ENCODE results near the gene CREB3.

Gene CREB3

GRCh38 chr9:35750256-35750531 lies 17.7 kb downstream of the CREB3 start:
- no peak for DNase-seq

- DNase-seq, result no peak
Measured at GRCh38 chr9:35753466-35753865, 21.0 kb downstream of the CREB3 start.

DNA sequence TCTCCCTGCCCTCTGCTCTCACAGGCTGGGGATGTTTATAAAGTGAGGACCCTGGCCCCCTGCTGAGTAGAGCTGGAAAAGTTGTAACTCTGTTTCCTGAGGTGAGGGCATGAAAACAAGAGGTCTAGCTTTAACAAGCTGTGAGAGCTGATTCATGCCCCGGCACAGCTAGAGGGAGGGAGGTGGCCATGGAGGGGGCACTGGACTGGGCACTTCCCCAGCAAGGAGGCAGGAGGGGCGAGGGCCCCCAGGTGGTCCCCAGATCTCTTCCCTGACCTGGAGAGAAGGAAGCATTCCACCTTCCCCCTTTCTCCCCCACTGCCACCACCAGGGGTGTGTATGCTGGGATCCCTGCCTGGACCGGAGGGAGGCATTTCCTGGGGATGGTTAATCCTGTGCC lies 21.8 kb downstream of the CREB3 start, which contains the start of gene MSMP:
TSS of gene MSMP (minus strand) at position 13 of the 400 bp plus-strand sequence. CDS start 147 bp downstream, outside the sequence.
- DNase-seq, result no peak

GRCh38 chr9:35755071-35755470 lies 22.6 kb downstream of the CREB3 start:
- no peak for DNase-seq

DNA sequence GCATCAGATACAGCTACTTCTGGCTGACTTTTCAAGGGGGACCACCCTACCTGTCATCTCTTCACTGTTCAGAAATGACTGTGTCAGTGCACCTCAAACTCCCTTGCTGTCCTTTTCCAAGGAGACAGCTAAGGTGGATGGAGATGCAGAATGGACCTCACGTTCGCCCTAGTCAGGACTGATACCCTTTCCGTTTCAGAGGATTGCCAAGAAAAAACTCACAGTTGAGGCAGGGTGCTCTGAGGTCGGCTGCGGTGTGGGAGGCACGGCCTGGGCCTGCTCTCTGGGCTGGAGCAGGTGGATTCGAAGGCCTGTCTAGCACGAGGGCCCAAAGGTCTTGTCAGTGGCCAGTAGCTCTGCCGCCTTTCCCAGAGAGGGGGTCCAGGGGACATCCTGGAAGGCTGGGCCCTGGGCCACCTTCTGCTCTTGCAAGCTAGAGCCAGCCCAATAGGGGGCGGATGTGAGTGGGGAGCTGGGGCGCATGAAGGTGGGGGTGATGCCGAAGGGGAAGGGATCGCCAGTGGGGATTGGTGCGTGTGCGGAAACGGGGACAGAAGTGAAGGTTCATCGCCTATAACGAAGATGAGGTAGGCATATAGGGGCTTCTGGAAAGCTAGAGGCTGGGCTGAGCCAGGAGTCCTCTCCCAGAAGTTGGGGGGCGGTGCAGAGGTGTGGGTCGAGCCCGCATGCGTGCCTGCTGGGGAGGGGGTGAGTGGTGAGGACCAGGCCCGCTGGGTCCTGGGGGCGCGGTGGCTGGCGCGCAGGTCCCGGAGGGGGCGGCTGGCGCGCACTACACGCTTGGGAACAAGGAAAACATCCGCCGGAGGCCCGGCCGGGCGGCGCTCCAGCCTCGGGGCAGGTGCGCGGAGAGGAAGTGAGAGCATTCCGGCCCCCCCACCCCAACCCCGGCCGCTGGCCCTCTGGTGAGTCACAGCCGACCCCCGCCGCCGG lies 24.1 kb downstream of the CREB3 start:
- no peak for DNase-seq

DNA sequence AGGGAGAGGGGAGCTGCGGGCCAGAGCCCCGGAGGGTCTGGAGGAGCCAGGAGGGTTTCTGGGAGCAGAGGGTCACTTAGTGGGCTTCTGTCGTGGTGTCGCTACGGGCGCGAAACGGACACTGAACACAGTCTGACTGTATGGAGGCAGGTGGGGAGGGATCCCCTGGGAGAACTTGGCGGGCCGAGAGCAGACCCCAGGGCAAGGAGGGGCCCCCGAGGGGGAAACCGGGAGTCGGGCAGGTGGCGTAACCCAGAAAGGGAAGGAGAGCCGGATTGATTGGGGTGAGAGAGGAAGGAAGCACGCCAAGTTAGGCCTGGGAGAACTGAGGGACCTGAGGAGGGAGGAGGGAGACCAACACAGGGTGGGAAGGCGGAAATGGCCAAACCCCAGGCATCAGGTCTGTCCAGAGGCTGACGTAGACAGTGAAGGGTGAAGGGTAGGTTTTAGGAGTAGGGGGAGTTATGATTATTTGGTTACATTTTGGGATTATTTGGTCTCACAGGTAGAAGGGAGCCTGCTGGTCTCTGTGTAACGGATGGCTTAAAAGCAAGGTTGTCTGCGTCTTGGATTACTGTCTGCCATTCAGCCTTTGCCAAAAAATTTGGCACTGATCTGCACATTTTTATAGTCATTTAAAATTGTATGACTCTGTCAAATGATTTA lies 24.9 kb downstream of the CREB3 start:
- no peak for DNase-seq

DNA sequence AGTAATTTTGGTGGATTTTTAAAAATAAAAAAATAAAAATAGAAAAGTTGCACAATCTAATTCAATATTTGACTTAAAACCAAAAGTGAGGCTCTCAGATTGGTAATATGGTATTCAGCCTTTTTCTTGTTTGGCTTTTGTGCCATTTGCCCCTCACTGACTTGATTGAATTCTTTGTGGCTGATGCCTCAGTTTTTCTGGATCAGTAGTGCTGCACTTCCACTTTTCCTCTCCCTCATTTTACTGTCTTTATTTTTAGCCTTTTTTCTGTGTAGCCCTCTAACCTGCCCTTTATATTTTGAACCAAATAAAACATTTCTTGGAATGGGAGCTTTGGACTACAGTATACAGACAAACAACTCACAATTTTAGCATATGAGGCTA lies 25.4 kb downstream of the CREB3 start:
- no peak for DNase-seq

DNA sequence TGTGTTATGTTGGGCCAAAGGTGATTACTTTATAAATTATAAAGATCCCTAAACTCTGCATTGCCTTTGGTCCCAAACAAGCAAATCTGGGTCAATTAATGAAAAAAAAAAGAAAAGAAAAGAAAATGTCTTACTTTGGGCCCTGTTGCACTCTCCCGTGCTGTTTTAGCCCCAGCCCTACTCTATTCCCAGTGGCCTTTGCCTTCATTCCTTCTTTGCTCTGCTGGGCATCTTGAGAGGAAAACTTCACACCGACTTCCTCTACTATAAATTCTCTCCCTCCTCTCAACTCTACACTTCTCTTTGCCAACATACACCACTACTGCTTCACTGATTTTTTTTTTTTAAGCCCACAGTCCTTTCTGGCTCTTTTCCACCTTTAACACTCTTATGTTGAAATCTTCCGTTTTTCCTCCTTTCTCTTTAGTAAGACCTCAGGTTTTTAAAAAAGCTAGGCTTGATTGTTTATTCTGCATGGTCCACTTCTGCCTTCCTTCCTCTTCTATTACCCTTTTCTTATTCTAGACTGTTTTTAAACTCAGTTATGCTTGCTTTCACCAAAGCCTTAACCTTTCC lies 26.1 kb downstream of the CREB3 start:
- no peak for DNase-seq

DNA sequence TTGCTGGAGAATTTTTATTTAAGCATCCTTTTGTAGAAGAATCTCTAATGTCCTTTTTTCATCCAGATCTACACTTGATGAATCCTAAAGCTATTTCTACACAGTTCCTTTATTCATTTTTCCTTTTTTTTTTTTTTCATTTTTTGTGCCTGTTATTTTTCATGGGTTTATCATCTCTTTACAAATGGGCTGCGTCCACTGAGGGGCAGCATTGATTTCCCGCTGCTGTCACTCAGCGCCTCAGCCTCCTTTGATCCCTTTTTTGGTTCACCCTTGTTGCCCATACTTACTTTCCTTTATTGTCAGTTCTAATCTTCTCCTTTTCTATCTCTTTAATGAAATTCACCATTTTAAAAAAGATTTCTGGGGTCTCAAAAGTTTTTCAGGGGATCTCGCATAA lies 27.3 kb downstream of the CREB3 start:
- DNase-seq, result no peak

DNA sequence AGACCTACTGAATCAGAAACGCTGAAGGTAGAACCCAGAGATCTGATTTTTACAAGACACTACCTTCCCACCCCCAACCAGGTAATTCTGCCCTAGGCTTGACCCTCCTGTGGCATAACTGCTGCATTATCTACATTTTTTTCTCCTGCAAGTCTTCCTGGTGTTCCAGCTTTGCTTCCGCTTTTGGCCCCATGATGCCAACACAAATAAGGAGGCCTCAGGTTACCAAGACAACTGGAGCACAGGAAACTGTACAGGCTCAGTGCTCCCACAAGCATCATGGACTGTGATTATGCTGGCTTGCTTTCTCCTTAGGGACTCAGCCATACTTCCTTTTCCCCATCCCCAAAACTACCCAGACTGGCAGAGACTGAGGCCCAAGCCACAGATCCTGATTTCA lies 28.2 kb downstream of the CREB3 start:
- no peak for DNase-seq

GRCh38 chr9:35763181-35763580 lies 30.7 kb downstream of the CREB3 start:
- no peak for DNase-seq

- no peak for DNase-seq
Measured at GRCh38 chr9:35763803-35764202, 31.3 kb downstream of the CREB3 start.

DNA sequence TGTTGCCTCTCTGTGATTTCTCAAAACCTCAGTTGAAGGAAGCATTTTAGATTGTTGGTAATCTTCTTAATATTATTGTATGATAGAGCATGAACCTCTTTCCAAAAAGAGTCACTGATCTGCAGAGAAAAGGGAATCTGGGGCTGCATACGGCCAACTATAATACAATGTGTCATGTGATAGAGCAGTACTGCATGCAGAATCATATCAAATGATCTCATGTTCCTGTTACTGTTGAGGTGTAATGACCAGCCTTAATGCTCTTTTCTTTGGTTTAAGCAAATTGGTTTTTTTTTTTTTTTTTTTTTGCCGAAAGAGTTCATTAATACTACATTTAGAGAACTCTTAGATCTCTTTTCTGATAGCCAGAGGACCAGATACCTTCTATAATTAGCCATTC lies 34.5 kb downstream of the CREB3 start:
- DNase-seq, result no peak

DNA sequence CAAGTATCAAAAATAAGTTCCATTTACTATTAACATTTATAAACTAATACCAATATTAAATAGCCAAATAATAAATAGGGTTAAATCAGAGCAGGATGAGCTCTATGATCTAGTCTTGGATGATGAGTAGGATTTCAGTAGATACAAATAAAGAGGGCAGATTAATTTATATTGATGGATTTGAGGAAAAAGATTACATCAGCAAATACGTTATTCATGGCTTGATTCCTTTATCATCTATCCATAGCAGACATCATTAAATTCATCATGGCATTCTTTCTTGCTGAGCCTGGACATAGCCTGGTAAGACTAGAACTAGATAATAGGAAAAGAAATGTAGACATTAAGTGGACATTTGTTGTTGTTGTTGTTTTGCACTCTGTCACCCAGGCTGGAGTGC lies 35.0 kb downstream of the CREB3 start:
- DNase-seq, result no peak

GRCh38 chr9:35769763-35770162 lies 37.3 kb downstream of the CREB3 start:
- no peak for DNase-seq

GRCh38 chr9:35771075-35771433 lies 38.6 kb downstream of the CREB3 start:
- DNase-seq, result no peak

DNA sequence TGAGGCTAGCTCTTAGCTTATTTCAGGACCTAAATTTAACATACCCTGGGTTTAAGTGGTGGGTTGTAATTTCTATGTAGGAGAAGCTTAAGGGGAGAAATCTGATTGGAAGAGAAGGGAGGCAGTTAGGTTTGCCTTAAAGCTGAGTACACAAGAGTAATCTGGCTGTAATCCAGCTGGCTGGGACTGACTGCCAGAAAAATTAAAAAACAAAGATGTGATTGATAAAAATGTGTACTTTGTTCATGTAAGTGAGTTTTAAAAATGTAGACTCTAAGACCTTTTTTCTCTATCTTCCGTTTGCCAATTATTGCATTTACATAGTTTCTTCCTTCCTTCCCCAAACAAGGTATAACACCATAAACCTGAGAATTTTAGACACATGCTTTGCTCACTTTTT lies 39.1 kb downstream of the CREB3 start:
- no peak for DNase-seq

GRCh38 chr9:35771943-35772342 lies 39.5 kb downstream of the CREB3 start:
- DNase-seq, result no peak

DNA sequence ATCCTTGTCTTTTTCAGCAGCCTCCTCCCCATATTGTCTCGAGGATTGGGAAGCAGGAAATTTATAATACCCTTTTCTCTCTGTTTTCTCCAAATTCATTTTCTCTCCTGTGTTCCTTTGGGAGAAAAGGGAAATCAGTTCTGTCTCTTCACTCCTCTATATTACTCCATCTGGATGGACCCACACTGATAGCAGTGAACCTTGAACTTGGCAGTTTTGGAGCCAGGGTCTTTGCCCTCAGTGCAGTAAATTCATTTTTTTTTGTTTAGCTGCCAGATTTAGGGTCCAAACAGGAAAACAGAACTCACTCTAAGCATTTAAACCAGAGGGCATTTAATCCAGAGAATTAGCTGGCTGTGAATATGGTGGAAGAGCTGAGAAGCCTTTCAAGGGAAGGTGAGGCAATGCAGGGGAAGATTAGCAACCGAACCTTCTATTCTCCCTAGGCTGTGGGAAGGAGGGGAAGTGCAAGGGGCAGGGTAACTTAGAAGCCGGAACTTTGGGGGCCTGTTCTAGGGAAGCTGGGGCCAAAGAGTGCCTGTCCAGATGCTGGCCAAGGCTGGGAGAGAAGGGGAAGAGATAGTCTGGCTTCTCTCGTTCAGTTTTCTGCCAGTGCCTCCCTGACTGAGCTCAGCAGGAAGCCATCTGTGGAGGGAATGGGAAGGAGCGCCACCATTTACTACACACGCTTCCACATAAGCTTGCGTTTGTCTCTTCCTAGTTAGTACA lies 42.6 kb downstream of the CREB3 start:
- DNase-seq, result no peak

DNA sequence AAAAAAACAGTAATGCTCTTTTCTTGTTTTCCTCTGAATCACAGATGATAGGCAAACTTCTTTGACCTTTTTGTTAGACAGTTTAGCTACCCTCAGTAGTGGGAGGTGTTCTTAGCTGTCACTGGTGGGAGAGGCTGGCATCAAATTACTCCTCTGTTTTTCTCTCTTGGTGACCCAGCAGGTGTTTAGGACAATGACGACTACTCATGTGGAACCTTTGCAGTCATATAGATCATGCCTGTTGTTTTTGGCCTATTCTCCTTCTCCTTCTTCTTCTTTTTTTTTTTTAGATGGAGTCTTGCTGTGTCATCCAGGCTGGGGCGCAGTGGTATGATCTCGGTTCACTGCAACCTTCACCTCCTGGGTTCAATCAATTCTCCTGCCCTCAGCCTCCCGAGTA lies 43.6 kb downstream of the CREB3 start:
- no peak for DNase-seq

DNA sequence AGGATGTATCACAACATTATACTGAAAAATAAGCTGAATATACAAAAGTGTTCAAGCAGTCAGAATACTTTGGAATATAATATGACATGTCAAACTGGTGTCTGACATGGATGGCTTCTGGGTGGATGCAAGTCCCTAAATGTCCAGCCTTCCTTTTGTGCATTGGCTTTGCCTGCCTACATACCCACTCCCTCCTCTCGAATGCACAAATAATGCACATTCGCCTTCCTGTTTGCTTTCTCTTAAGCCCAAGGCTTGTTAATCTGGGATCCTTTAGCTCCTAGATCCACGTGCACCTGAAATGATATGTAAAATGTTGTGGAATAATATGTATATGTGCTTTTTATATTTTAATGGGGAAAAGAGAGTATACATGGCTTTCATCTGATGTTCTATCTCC lies 46.0 kb downstream of the CREB3 start:
- no peak for DNase-seq

GRCh38 chr9:35781066-35781465 lies 48.6 kb downstream of the CREB3 start:
- DNase-seq, result no peak

DNA sequence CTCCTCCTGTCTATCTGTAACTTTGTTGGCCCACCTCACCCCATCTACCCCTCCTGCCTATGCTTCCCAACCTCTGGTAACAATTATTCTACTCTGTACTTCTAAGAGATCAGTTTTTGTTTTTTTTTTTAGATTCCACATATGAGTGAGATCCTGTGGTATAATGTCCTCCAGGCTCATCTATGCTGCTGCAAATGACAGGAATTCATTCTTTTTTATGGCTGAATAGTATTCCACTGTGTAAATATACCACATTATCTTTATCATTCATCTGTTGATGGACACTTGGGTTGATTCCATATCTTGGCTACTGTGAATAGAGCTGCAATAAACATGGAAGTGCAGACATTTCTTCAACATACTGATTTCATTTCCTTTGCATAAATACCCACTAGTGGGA lies 51.0 kb downstream of the CREB3 start:
- no peak for DNase-seq
